Measurements from ENCODE around the gene SGCD.

- TF ChIP-seq EZH2 (IDR thresholded peaks at IDR 0.05; ENCODE audit: insufficient read depth, poor library complexity, severe bottlenecking) = no peak
- TF ChIP-seq EZH2phosphoT487 (IDR thresholded peaks at IDR 0.05; ENCODE audit: insufficient read depth, low read depth) = no peak
These were observed 266.6 kb downstream of the SGCD start for GRCh38 chr5:156593546-156593945.

All from GM23248 (cell line).